Endothelial cell of umbilical vein (primary cell): ENCODE results near the gene CTSA. TPM values are rescaled to one million over a fixed set of nuclear protein-coding genes. Genes with fewer than 3 reads are reported as not detected.

ENCODE experiments used
- BruUV-seq: library from RNA; stranded (reverse); fragments of 400-500 nt; replicated peaks from 2 replicates; lab custom pipeline; 2021; lab: Mats Ljungman, UMichigan
- CTCF ChIA-PET: fragments of 300-600, 350-600 bp; sonication (Branson Sonifier 250); formaldehyde crosslinking; loops from one replicate; lab custom pipeline; 2021; ENCODE audit warnings: antibody characterized with exemption, inconsistent platforms; lab: Charles Lee
- POLR2A ChIA-PET: fragments of 300-600, 350-600 bp; sonication (Branson Sonifier 250); formaldehyde crosslinking; loops from one replicate; lab custom pipeline; 2021; ENCODE audit warnings: antibody characterized with exemption, inconsistent platforms; lab: Charles Lee
- DNase-seq: peaks from one replicate; pipeline ENCODE4 v3.0.0-alpha.2; 2011; ENCODE audit warnings: low read depth, low spot score
- FAIRE-seq: peaks from 2 replicates; lab custom pipeline; 2011; peaks lifted over from hg19 to GRCh38; lab: Jason Lieb, UNC
- H2AFZ ChIP-seq: 2 replicates; pipeline ENCODE4 v1.6.0; 2012; ENCODE audit warnings: low read depth, low read length, control low read depth, inconsistent platforms
- H3K27ac ChIP-seq: 2 replicates; pipeline ENCODE4 v1.5.1; 2011; ENCODE audit warnings: low read depth, mild to moderate bottlenecking, control low read depth, low read length, moderate library complexity; ENCODE audit not compliant: insufficient read depth
- H3K27me3 ChIP-seq, 2 experiments: 2 replicates each; pipeline versions ENCODE4 v1.6.0 to v1.6.1; 2011; ENCODE audit warnings: low read length in 2 of 2, mixed read lengths in 1 of 2; ENCODE audit not compliant: control insufficient read depth in 2 of 2, insufficient read depth in 2 of 2
- H3K36me3 ChIP-seq, 2 experiments: 2 replicates in 1 of 2; 3 replicates in 1 of 2; pipeline ENCODE4 v1.5.1; 2011; ENCODE audit warnings: low read length in 2 of 2, mild to moderate bottlenecking in 1 of 2, moderate library complexity in 1 of 2; ENCODE audit not compliant: control insufficient read depth in 2 of 2, insufficient read depth in 2 of 2; ENCODE audit errors: extremely low read depth in 1 of 2
- H3K4me1 ChIP-seq: 3 replicates; pipeline ENCODE4 v1.5.1; 2011; ENCODE audit warnings: mild to moderate bottlenecking, low read length; ENCODE audit not compliant: control insufficient read depth, insufficient read depth; ENCODE audit errors: extremely low read depth
- H3K4me2 ChIP-seq: 2 replicates; pipeline ENCODE4 v1.6.1; 2011; ENCODE audit warnings: low read length, control low read depth, mixed read lengths; ENCODE audit not compliant: insufficient read depth
- H3K4me3 ChIP-seq, 3 experiments: fragments of 200-600 bp in 1 of 3; sonication (generic), shearing (Covaris generic) in 1 of 3; replicated peaks in 1 of 3; 2 replicates each; pipeline ENCODE4 v1.5.1; 2011 to 2016; ENCODE audit warnings: control low read depth in 3 of 3, low read length in 3 of 3, mild to moderate bottlenecking in 2 of 3, inconsistent platforms in 1 of 3, low read depth in 1 of 3, moderate library complexity in 1 of 3; ENCODE audit not compliant: insufficient read depth in 1 of 3
- H3K79me2 ChIP-seq: 2 replicates; pipeline ENCODE4 v1.6.0; 2012; ENCODE audit warnings: low read length, inconsistent platforms; ENCODE audit not compliant: control insufficient read depth, insufficient read depth
- H3K9ac ChIP-seq: replicated peaks from 2 replicates; pipeline ENCODE3; 2011; ENCODE audit warnings: low read length, control low read depth; ENCODE audit not compliant: insufficient read depth; ENCODE audit errors: extremely low read depth
- H3K9me1 ChIP-seq: replicated peaks from 3 replicates; pipeline ENCODE4 v1.6.0; 2011; ENCODE audit warnings: mild to moderate bottlenecking, low read length; ENCODE audit not compliant: control insufficient read depth, insufficient read depth; ENCODE audit errors: extremely low read depth
- H3K9me3 ChIP-seq: replicated peaks from 2 replicates; pipeline ENCODE4 v1.5.1; 2012; ENCODE audit warnings: low read length, inconsistent platforms; ENCODE audit not compliant: control insufficient read depth, insufficient read depth
- H4K20me1 ChIP-seq: replicated peaks from 2 replicates; pipeline ENCODE3; 2011; ENCODE audit warnings: mild to moderate bottlenecking, low read length; ENCODE audit not compliant: control insufficient read depth, insufficient read depth; ENCODE audit errors: extremely low read depth
- EZH2 ChIP-seq: IDR thresholded peaks from 2 replicates; pipeline ENCODE4 v1.6.1; 2012; ENCODE audit warnings: borderline replicate concordance, low read depth, mild to moderate bottlenecking, moderate library complexity, low read length, inconsistent platforms; ENCODE audit not compliant: severe bottlenecking
- FOS ChIP-seq: IDR thresholded peaks from 2 replicates; pipeline ENCODE4 v1.6.1; 2011; ENCODE audit warnings: mild to moderate bottlenecking, low read length, moderate library complexity, borderline replicate concordance; ENCODE audit not compliant: insufficient read depth
- GATA2 ChIP-seq: IDR thresholded peaks from 2 replicates; pipeline ENCODE4 v1.7.0; 2011; ENCODE audit warnings: low read depth, mild to moderate bottlenecking, moderate library complexity, mixed read lengths, low read length; ENCODE audit not compliant: insufficient read length, insufficient read depth
- JUN ChIP-seq: IDR thresholded peaks from 2 replicates; pipeline ENCODE4 v1.6.1; 2011; ENCODE audit warnings: borderline replicate concordance, low read depth; ENCODE audit not compliant: insufficient read length, insufficient read depth
- MYC ChIP-seq: IDR thresholded peaks from one replicate; pipeline ENCODE4 v1.6.1; 2011; ENCODE audit warnings: mild to moderate bottlenecking, low read depth, low read length
- POLR2A ChIP-seq: IDR thresholded peaks from 2 replicates; pipeline ENCODE4 v1.6.1; 2012; ENCODE audit warnings: low read depth, mild to moderate bottlenecking, control low read depth, low read length
- POLR2AphosphoS5 ChIP-seq: IDR thresholded peaks from 2 replicates; pipeline ENCODE4 v1.6.1; 2012; ENCODE audit warnings: low read depth, mild to moderate bottlenecking, control low read depth, low read length, moderate library complexity; ENCODE audit not compliant: insufficient read depth
- dilution Hi-C: fragments of 300-500 bp; cut with MboI; formaldehyde crosslinking; loops from one replicate; pipeline ENCODE4 v1.15.0; 2019; ENCODE audit warnings: low sequenced_read_pairs; ENCODE audit not compliant: extremely low pct_ligation_motif_present
- intact Hi-C: fragments of 100-400 bp; cut with micrococcal nuclease; formaldehyde crosslinking; loops from one replicate; pipeline ENCODE4 v1.10.0; 2022
- polyA plus RNA-seq, 4 experiments: library from polyadenylated mRNA; depleted of rRNA in 3 of 4; stranded (reverse) in 3 of 4; unstranded in 1 of 4; fragments of >200 nt; gene quantifications; 2 replicates each; pipeline versions ENCODE4 v1.2.1 to v1.2.3, GENCODE V29; 2011 to 2012; ENCODE audit warnings: missing spikeins in 1 of 4
- total RNA-seq: library from RNA; stranded (reverse); gene quantifications from 2 replicates; pipeline ENCODE4 v1.2.3, GENCODE V29; 2021
- TF ChIP-seq, protein P1 (sequence below): IDR thresholded peaks from 2 replicates; pipeline ENCODE4 v1.6.1; 2011; ENCODE audit not compliant: insufficient read depth, insufficient read length
- TF ChIP-seq, protein P2 (sequence below), 2 donors: IDR thresholded peaks; 1 replicate in 1 of 2; 2 replicates in 1 of 2; pipeline ENCODE4 v1.5.1; 2011; ENCODE audit warnings: low read length in 2 of 2, mild to moderate bottlenecking in 2 of 2, moderate library complexity in 2 of 2, control low read depth in 1 of 2, inconsistent platforms in 1 of 2, low read depth in 1 of 2; ENCODE audit not compliant: insufficient read depth in 1 of 2; ENCODE audit errors: extremely low read depth in 1 of 2

CTSA gene
- total and polyA plus RNA-seq, 2 donors (not counting 3 experiments of a cell fraction or from before 2014, with no cell fraction given) = 169 to 409 TPM

DNA sequence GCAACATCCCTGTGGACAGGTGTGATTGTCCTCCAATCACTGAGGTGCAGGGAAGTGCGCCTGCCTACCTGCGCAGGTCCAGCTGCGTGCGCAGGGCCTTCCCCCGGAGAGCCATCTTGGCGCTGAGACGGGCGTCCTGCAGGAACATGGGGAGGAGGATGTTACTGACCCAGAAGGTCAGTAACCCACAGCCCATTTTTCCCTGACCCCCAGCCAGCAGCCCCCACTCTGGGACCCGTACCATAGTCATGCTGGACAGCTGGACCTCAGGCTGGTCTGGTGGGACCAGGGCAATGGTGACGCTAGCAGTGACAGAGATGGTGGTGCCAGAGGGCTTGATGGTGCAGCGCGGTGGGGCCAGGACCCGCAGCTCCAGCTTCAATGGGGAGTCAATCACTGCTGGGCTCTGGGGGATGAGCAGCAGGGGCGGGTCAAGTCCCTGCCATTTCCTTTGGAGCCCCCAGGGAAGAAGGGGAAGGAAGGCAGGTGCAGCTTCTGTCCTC is 11.1 kb downstream of the CTSA start:
- Histone ChIP-seq H4K20me1 (no peaks in the 10 kb centered on the region), H3K9me1 (no peaks in the 10 kb centered on the region), H3K4me2 (no peak overlapping the region), H3K4me3 (no peak overlapping the region), H3K27me3 (no peaks in the 10 kb centered on the region), H3K79me2 (no peaks in the 10 kb centered on the region), H3K9me3 (no peaks in the 10 kb centered on the region), H3K4me1 (no peaks in the 10 kb centered on the region), H3K36me3 (peaks cover 0 to 23% of the 10 kb centered on the region in 2 experiments), H3K27ac (no peak overlapping the region), H2AFZ (no peak overlapping the region), H3K9ac (no peak overlapping the region)
- dilution Hi-C loops (no loop called here), intact Hi-C loops (no loop called here)
- FAIRE-seq = no peak
- BruUV-seq = no TSS peak
- no peak for DNase-seq
- POLR2A ChIA-PET = interaction anchor here (0.6 kb wide), 1 partner anchor 22 kb away, joined by 3 read pairs; no protein-coding TSS in a partner anchor
- TF ChIP-seq JUN (no peak), POLR2A (no peak)
- CTCF ChIA-PET = interaction anchor here (1.3 kb wide), 1 partner anchor 12 kb away, joined by 3 read pairs; no protein-coding TSS in a partner anchor

DNA sequence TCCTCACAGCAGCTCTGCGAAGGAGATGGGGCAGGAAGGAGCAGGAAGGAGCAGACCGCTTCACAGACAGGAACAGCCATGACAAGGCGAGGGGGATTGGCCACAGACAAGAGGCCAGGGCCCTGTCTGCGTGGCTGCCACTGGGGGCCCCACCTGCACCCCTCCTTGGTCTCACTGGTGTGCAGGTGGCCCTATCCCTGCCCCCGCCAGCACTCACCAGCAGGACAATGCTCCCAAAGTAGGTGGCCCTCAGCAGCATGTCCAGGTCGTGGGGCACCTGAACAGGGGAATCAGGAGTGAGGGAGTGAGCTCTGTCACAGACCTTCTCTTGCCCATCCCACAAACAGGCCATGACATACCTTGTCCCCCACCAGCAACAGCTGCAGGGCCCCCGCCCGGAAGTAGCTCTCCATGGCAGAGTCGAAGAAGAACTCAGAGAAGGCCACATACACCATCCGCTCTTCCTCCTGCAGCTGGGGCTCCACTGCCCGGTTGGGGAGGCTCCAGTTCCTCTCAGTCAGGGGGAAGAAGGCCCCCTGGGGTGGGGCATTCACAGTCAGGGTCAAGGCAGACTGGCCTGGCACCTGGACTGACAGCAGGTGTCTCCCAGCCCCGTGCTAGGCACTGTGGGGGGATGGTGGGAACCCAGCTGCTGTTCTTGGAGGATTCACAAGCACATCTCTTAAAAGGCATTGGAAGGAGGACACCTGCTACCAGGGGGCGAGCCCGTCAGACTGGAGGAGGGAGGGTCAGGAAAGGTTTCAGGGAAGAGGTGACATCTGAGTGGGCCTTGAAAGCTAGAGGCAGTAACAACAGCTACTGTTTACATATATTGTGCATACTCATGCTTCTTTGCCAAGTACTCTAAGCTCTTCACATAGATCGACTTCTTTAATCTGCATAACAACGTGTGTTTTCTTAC is 13.7 kb downstream of the CTSA start:
- ChIA-PET POLR2A (no interaction called here), CTCF (interaction anchor here (1.7 kb wide), 1 partner anchor 14 kb away, joined by 8 read pairs; the partner anchor contains the start of genes CTSA and NEURL2)
- TF ChIP-seq, protein P1, sequence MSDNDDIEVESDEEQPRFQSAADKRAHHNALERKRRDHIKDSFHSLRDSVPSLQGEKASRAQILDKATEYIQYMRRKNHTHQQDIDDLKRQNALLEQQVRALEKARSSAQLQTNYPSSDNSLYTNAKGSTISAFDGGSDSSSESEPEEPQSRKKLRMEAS = no peak
- TF ChIP-seq JUN (no peak), POLR2A (no peak), EZH2 (no peak), MYC (no peak), FOS (no peak), POLR2AphosphoS5 (no peak), GATA2 (no peak)
- TF ChIP-seq, protein P2, sequence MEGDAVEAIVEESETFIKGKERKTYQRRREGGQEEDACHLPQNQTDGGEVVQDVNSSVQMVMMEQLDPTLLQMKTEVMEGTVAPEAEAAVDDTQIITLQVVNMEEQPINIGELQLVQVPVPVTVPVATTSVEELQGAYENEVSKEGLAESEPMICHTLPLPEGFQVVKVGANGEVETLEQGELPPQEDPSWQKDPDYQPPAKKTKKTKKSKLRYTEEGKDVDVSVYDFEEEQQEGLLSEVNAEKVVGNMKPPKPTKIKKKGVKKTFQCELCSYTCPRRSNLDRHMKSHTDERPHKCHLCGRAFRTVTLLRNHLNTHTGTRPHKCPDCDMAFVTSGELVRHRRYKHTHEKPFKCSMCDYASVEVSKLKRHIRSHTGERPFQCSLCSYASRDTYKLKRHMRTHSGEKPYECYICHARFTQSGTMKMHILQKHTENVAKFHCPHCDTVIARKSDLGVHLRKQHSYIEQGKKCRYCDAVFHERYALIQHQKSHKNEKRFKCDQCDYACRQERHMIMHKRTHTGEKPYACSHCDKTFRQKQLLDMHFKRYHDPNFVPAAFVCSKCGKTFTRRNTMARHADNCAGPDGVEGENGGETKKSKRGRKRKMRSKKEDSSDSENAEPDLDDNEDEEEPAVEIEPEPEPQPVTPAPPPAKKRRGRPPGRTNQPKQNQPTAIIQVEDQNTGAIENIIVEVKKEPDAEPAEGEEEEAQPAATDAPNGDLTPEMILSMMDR (IDR thresholded peaks at IDR 0.05; ENCODE audit: extremely low read depth in 1 of 2, insufficient read depth in 1 of 2, low read depth in 1 of 2, low read length in 2 of 2) = no peak
- dilution Hi-C loops (no loop called here), intact Hi-C loops (no loop called here)
- H3K27me3 ChIP-seq = no peaks in the 10 kb centered on the region
- peaks cover 0 to 18% of the 10 kb centered on the region in 2 experiments for H3K36me3 ChIP-seq
- no peak overlapping the region for H2AFZ ChIP-seq
- no peak for DNase-seq
- H3K9ac ChIP-seq = no peak overlapping the region
- H3K9me3 ChIP-seq = no peaks in the 10 kb centered on the region
- H4K20me1 ChIP-seq = no peaks in the 10 kb centered on the region
- H3K79me2 ChIP-seq = no peaks in the 10 kb centered on the region
- H3K4me1 ChIP-seq = peaks cover under 1% of the 10 kb centered on the region
- H3K4me3 ChIP-seq = no peak overlapping the region
- no peak overlapping the region for H3K4me2 ChIP-seq
- no peak for FAIRE-seq
- no peaks in the 10 kb centered on the region for H3K9me1 ChIP-seq
- no peak overlapping the region for H3K27ac ChIP-seq
- BruUV-seq = no TSS peak
